ENCODE results near the gene ZNF804A. TPM values are rescaled to one million over a fixed set of nuclear protein-coding genes. Genes with fewer than 3 reads are reported as not detected.

Gene ZNF804A
- total and polyA plus RNA-seq, 4 donors, result 0.17 to 0.52 (median 0.26) TPM

DNA sequence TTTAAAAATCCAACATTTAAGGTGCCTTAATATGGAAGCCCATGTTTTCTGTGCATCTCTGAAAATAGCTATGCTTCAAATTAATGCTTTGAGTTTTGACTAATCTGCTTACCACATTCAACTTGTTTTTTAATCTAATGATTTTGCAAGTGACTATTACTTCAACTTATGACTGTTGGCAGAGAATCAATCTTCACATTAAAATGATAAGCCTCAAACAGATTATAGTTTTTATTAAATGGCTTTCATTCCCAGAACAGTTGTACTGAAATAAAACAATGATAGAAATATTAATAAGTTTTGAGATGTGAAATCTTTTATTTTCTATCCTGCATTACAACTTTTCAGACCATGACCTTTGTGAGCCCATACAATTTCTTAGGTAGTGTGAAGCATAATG is 347.5 kb downstream of the ZNF804A start:
- Histone ChIP-seq H3K27ac (ENCODE audit: low read depth in 1 of 2, low read length in 1 of 2) (no peak overlapping the region), H3K4me1 (ENCODE audit: control insufficient read depth in 5 of 5, insufficient read depth in 5 of 5, low read length in 5 of 5) (no peaks in the 10 kb centered on the region), H3K9me3 (ENCODE audit: control insufficient read depth in 4 of 4, insufficient read depth in 3 of 4, low read length in 3 of 4) (no peaks in the 10 kb centered on the region), H3K36me3 (ENCODE audit: control insufficient read depth in 4 of 4, insufficient read depth in 4 of 4, low read length in 4 of 4) (no peaks in the 10 kb centered on the region), H3K4me3 (no peak overlapping the region), H3K9ac (ENCODE audit: insufficient read depth in 1 of 2, low read length in 2 of 2) (no peak overlapping the region), H3K27me3 (ENCODE audit: control insufficient read depth in 3 of 3, insufficient read depth in 3 of 3, low read length in 2 of 3) (no peaks in the 10 kb centered on the region)
- TF ChIP-seq, protein P1, sequence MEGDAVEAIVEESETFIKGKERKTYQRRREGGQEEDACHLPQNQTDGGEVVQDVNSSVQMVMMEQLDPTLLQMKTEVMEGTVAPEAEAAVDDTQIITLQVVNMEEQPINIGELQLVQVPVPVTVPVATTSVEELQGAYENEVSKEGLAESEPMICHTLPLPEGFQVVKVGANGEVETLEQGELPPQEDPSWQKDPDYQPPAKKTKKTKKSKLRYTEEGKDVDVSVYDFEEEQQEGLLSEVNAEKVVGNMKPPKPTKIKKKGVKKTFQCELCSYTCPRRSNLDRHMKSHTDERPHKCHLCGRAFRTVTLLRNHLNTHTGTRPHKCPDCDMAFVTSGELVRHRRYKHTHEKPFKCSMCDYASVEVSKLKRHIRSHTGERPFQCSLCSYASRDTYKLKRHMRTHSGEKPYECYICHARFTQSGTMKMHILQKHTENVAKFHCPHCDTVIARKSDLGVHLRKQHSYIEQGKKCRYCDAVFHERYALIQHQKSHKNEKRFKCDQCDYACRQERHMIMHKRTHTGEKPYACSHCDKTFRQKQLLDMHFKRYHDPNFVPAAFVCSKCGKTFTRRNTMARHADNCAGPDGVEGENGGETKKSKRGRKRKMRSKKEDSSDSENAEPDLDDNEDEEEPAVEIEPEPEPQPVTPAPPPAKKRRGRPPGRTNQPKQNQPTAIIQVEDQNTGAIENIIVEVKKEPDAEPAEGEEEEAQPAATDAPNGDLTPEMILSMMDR (IDR thresholded peaks at IDR 0.05; ENCODE audit: control extremely low read depth, extremely low read depth), result no peak
- no peak for DNase-seq
- no peak for ATAC-seq (ENCODE audit: insufficient read depth, low FRiP score)

DNA sequence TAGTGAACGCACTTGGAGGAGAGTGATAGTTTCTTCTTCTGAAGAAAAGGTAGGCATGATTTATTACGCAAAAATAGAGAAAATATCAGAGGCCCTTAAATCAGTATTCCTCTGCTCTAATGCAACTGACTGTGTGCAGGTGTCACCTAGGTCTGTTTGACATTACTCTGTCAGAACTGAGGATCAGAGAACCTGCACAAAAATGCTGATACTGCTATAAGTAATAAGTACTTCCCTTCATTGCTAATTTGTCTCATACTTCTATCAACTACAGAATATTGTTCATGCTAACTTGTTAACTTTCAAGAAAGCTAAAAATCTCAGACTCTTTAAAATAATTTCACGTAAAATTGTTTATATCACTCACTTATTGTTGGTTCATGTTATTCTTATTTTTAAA is 358.5 kb downstream of the ZNF804A start:
- Histone ChIP-seq H3K36me3 (ENCODE audit: control insufficient read depth in 4 of 4, insufficient read depth in 4 of 4, low read length in 4 of 4) (no peaks in the 10 kb centered on the region), H3K27ac (ENCODE audit: low read depth in 1 of 2, low read length in 1 of 2) (no peak overlapping the region), H3K27me3 (ENCODE audit: control insufficient read depth in 3 of 3, insufficient read depth in 3 of 3, low read length in 2 of 3) (no peaks in the 10 kb centered on the region), H3K9ac (ENCODE audit: insufficient read depth in 1 of 2, low read length in 2 of 2) (no peak overlapping the region), H3K4me1 (ENCODE audit: control insufficient read depth in 5 of 5, insufficient read depth in 5 of 5, low read length in 5 of 5) (no peaks in the 10 kb centered on the region), H3K9me3 (ENCODE audit: control insufficient read depth in 4 of 4, insufficient read depth in 3 of 4, low read length in 3 of 4) (no peaks in the 10 kb centered on the region), H3K4me3 (no peak overlapping the region)
- no peak for DNase-seq
- WGBS, 2 donors, result 92 to 95% methylated on average over 3 of the region's 3 CpGs
- no peak for ATAC-seq (ENCODE audit: insufficient read depth, low FRiP score)
- TF ChIP-seq, protein P1 (IDR thresholded peaks at IDR 0.05; ENCODE audit: control extremely low read depth, extremely low read depth), result no peak

DNA sequence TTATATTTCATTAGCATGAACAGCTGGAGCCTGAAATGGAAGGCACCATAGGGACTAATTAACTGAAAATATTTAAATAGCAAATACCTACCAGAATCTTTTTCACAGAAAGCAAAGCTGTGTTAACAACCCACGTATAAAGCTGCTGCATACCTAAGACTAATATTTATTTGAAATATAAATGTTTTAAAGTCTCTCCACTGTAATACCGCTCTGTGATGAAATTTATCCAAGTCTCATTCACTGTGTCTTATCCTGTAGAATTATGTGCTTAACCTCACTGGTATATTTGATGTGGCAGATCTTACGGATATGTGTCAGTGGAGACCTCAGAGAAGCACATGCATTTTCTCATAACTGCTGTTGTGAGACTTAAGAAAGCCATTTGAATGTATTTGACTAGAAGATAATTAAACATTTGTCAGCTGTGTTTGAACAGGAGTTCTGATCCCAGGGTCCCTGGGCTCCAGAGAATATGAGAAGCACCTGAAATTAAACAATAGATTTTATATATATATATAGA is 373.3 kb downstream of the ZNF804A start:
- Histone ChIP-seq H3K27ac (ENCODE audit: low read depth in 1 of 2, low read length in 1 of 2) (no peak overlapping the region), H3K36me3 (ENCODE audit: control insufficient read depth in 4 of 4, insufficient read depth in 4 of 4, low read length in 4 of 4) (no peaks in the 10 kb centered on the region), H3K4me1 (ENCODE audit: control insufficient read depth in 5 of 5, insufficient read depth in 5 of 5, low read length in 5 of 5) (no peaks in the 10 kb centered on the region), H3K9ac (ENCODE audit: insufficient read depth in 1 of 2, low read length in 2 of 2) (no peak overlapping the region), H3K27me3 (ENCODE audit: control insufficient read depth in 3 of 3, insufficient read depth in 3 of 3, low read length in 2 of 3) (no peaks in the 10 kb centered on the region), H3K9me3 (ENCODE audit: control insufficient read depth in 4 of 4, insufficient read depth in 3 of 4, low read length in 3 of 4) (no peaks in the 10 kb centered on the region), H3K4me3 (no peak overlapping the region)
- TF ChIP-seq, protein P1 (IDR thresholded peaks at IDR 0.05; ENCODE audit: control extremely low read depth, extremely low read depth), result no peak
- 83 to 87% methylated on average over 3 of the region's 3 CpGs for WGBS, 2 donors
- no peak for ATAC-seq (ENCODE audit: insufficient read depth, low FRiP score)
- DNase-seq, result no peak

Data from lung (tissue), 12 donors.